ENCODE data around the gene ROCK1. TPM values are rescaled to one million over a fixed set of nuclear protein-coding genes. Genes with fewer than 3 reads are reported as not detected.
"Not testable (repeated sequence)": the region's sequence is repeated elsewhere in the genome, so short reads cannot be mapped to it uniquely, and the experiment has no call there.

ROCK1 gene
- total RNA-seq, 2 experiments from 2014 or later = 54.9 to 59.4 TPM

GRCh38 chr18:20950827-20951226 lies 160.8 kb downstream of the ROCK1 start:
- DNase-seq; H3K4me3 Mint-ChIP-seq; H3K36me3 Mint-ChIP-seq; POLR2A ChIA-PET; H3K4me1 Mint-ChIP-seq (ENCODE audit: low read depth); intact Hi-C loops (cut with micrococcal nuclease); CTCF ChIA-PET; H3K27ac Mint-ChIP-seq; H3K27me3 Mint-ChIP-seq; H3K9me3 Mint-ChIP-seq: not testable (repeated sequence)

Other genes starting within 250 kb of the ROCK1 start
- gene GREB1L, start 130.4 kb upstream of the ROCK1 start, total RNA-seq = not detected